Smooth muscle cell (in vitro differentiated cells): ENCODE measurements around the gene ARL15. TPM values are rescaled to one million over a fixed set of nuclear protein-coding genes. Genes with fewer than 3 reads are reported as not detected.

ENCODE experiments used
- DNase-seq: peaks from one replicate; lab custom pipeline; 2025; ENCODE audit not compliant: unreplicated experiment; lab: John Stamatoyannopoulos, UW
- H2AFZ ChIP-seq: fragments of 200-600 bp; sonication (generic); 2 replicates; pipeline ENCODE4 v1.6.0; 2016; ENCODE audit warnings: antibody characterized with exemption, low read depth, mild to moderate bottlenecking
- H3F3A ChIP-seq: fragments of 200-600 bp; sonication (generic); 2 replicates; pipeline ENCODE4 v1.6.0; 2017; ENCODE audit warnings: antibody characterized with exemption, low read depth
- H3K27ac ChIP-seq: fragments of 200-600 bp; sonication (generic); 2 replicates; pipeline ENCODE4 v1.5.1; 2016; ENCODE audit warnings: low read depth, mild to moderate bottlenecking
- H3K27me3 ChIP-seq: fragments of 200-600 bp; sonication (generic); 2 replicates; pipeline ENCODE4 v1.6.1; 2016; ENCODE audit warnings: low read depth, mild to moderate bottlenecking
- H3K36me3 ChIP-seq: fragments of 200-600 bp; sonication (generic); 2 replicates; pipeline ENCODE4 v1.5.1; 2016; ENCODE audit warnings: low read depth
- H3K4me1 ChIP-seq: fragments of 200-600 bp; sonication (generic); 2 replicates; pipeline ENCODE4 v1.5.1; 2016; ENCODE audit warnings: low read depth
- H3K4me2 ChIP-seq: fragments of 200-600 bp; sonication (generic); 2 replicates; pipeline ENCODE4 v1.6.0; 2016; ENCODE audit warnings: mild to moderate bottlenecking
- H3K4me3 ChIP-seq: fragments of 200-600 bp; sonication (generic); 2 replicates; pipeline ENCODE4 v1.5.1; 2016; ENCODE audit warnings: mild to moderate bottlenecking
- H3K79me2 ChIP-seq: fragments of 200-600 bp; sonication (generic); 2 replicates; pipeline ENCODE4 v1.6.0; 2016; ENCODE audit warnings: low read depth, mild to moderate bottlenecking
- H3K9ac ChIP-seq: fragments of 200-600 bp; sonication (generic); 2 replicates; pipeline ENCODE4 v1.6.0; 2016; ENCODE audit warnings: low read depth
- H3K9me3 ChIP-seq: fragments of 200-600 bp; sonication (generic); replicated peaks from 2 replicates; pipeline ENCODE4 v1.5.1; 2016; ENCODE audit warnings: low read depth
- H4K20me1 ChIP-seq: fragments of 200-600 bp; sonication (generic); 2 replicates; pipeline ENCODE4 v1.6.0; 2016; ENCODE audit warnings: low read depth
- CTCF ChIP-seq: fragments of 200-600 bp; sonication (generic); IDR thresholded peaks from 2 replicates; pipeline ENCODE4 v1.5.1; 2017; ENCODE audit warnings: borderline replicate concordance, mild to moderate bottlenecking, antibody characterized with exemption; ENCODE audit not compliant: insufficient read depth, poor library complexity, severe bottlenecking
- WGBS: methylation state at CpG from one replicate; pipeline ENCODE4 v1.1.7; 2016; ENCODE audit warnings: low lambda C conversion rate; 5-methylcytosine and 5-hydroxymethylcytosine counted together
- polyA plus RNA-seq: library from polyadenylated mRNA; unstranded; fragments of >200 nt; fragmentation: Nextera tagmentation; extraction: Ambion mirVana; gene quantifications from 2 replicates; pipeline ENCODE4 v1.2.1, GENCODE V29; 2016
- total RNA-seq: library from RNA; depleted of rRNA; stranded (reverse); fragments of >200 nt; gene quantifications from 2 replicates; pipeline ENCODE4 v1.2.3, GENCODE V29; 2014

The ARL15 gene
- total and polyA plus RNA-seq, 2 experiments from 2014 or later, result 9.8 to 51.1 TPM

- Histone ChIP-seq H4K20me1 (no peaks in the 10 kb centered on the region), H3K27me3 (no peaks in the 10 kb centered on the region), H3K27ac (no peak overlapping the region), H3K4me2 (no peak overlapping the region), H3F3A (no peaks in the 10 kb centered on the region), H2AFZ (no peak overlapping the region), H3K4me1 (no peaks in the 10 kb centered on the region), H3K9ac (no peak overlapping the region), H3K79me2 (no peaks in the 10 kb centered on the region), H3K4me3 (no peak overlapping the region), H3K36me3 (no peaks in the 10 kb centered on the region), H3K9me3 (no peaks in the 10 kb centered on the region)
- DNase-seq, result no peak
- TF ChIP-seq CTCF, result no peak
- WGBS, result 91% methylated on average over 1 of the region's 1 CpG
Observed at GRCh38 chr5:53906736-53907135, 403.6 kb downstream of the ARL15 start.

GRCh38 chr5:53902296-53902907 lies 408.0 kb downstream of the ARL15 start:
- Histone ChIP-seq H3K9ac (no peak overlapping the region), H4K20me1 (no peaks in the 10 kb centered on the region), H3F3A (no peaks in the 10 kb centered on the region), H3K4me3 (no peak overlapping the region), H2AFZ (no peak overlapping the region), H3K79me2 (no peaks in the 10 kb centered on the region), H3K4me1 (no peaks in the 10 kb centered on the region), H3K27me3 (no peaks in the 10 kb centered on the region), H3K27ac (no peak overlapping the region), H3K36me3 (no peaks in the 10 kb centered on the region), H3K9me3 (no peaks in the 10 kb centered on the region), H3K4me2 (no peak overlapping the region)
- no peak for TF ChIP-seq CTCF
- 97% methylated on average over 6 of the region's 6 CpGs for WGBS
- no peak for DNase-seq

GRCh38 chr5:53900677-53901076 lies 409.7 kb downstream of the ARL15 start:
- H3K4me3 ChIP-seq, result no peak overlapping the region
- no peak for DNase-seq
- no peak overlapping the region for H3K9ac ChIP-seq
- no peaks in the 10 kb centered on the region for H3K27me3 ChIP-seq
- no peak for TF ChIP-seq CTCF
- H3K27ac ChIP-seq, result no peak overlapping the region
- no peaks in the 10 kb centered on the region for H3K9me3 ChIP-seq
- H3K36me3 ChIP-seq, result no peaks in the 10 kb centered on the region
- no peaks in the 10 kb centered on the region for H4K20me1 ChIP-seq
- 73% methylated on average over 2 of the region's 2 CpGs for WGBS
- H3K4me2 ChIP-seq, result no peak overlapping the region
- no peaks in the 10 kb centered on the region for H3K4me1 ChIP-seq
- H2AFZ ChIP-seq, result no peak overlapping the region
- H3K79me2 ChIP-seq, result no peaks in the 10 kb centered on the region
- no peaks in the 10 kb centered on the region for H3F3A ChIP-seq

- no peaks in the 10 kb centered on the region for H3K27me3 ChIP-seq
- 55% methylated on average over 3 of the region's 3 CpGs for WGBS
- TF ChIP-seq CTCF, result no peak
- H3F3A ChIP-seq, result peaks cover 3% of the 10 kb centered on the region
- H3K4me1 ChIP-seq, result no peaks in the 10 kb centered on the region
- H3K9ac ChIP-seq, result no peak overlapping the region
- H3K79me2 ChIP-seq, result no peaks in the 10 kb centered on the region
- H3K9me3 ChIP-seq, result no peaks in the 10 kb centered on the region
- DNase-seq, result no peak
- no peak overlapping the region for H3K4me3 ChIP-seq
- H3K27ac ChIP-seq, result no peak overlapping the region
- H4K20me1 ChIP-seq, result no peaks in the 10 kb centered on the region
- H2AFZ ChIP-seq, result no peak overlapping the region
- no peak overlapping the region for H3K4me2 ChIP-seq
- H3K36me3 ChIP-seq, result no peaks in the 10 kb centered on the region
Observed at GRCh38 chr5:53895091-53895683, 415.2 kb downstream of the ARL15 start.
